Choroid plexus epithelial cell (primary cell): ENCODE measurements around the gene PLXDC2.

Source experiments
- DNase-seq: peaks from one replicate; pipeline ENCODE4 v3.0.0-alpha.2; 2010; ENCODE audit warnings: low read depth
- H3K4me3 ChIP-seq: 2 replicates; pipeline ENCODE4 v1.5.1; 2011; ENCODE audit warnings: low read depth, mild to moderate bottlenecking, control low read depth, low read length, moderate library complexity
- CTCF ChIP-seq: conservative IDR thresholded peaks from 2 replicates; pipeline ENCODE4 v1.5.1; 2011; ENCODE audit warnings: low read depth, mild to moderate bottlenecking, control low read depth, inconsistent platforms, low read length, moderate library complexity

PLXDC2 gene

DNA sequence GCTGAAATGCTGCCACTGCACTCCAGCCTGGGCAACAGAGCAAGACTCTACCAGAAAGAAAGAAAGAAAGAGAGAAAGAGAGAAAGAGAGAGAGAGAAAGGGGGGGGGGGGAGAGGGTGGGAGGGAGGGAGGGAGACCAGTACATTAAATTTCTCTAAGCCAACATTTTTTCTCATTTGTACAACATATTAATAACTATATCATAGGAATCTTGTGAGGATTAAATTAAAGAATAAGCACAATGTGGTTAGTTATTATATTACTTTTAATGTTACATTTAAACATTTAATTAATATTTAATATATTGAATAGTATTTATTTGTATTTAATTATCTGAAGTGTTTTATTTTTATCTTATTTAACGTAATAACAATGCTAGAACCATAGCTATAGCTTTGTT lies 53.1 kb downstream of the PLXDC2 start:
- TF ChIP-seq CTCF: no peak
- H3K4me3 ChIP-seq: no peak overlapping the region

GRCh38 chr10:19872504-19873271 lies 56.5 kb downstream of the PLXDC2 start:
- DNase-seq: peak; percentile 70
- no peak for TF ChIP-seq CTCF
- no peak overlapping the region for H3K4me3 ChIP-seq

More for the DNA sequence above, 53.1 kb downstream of the PLXDC2 start:
- no peak for DNase-seq

DNA sequence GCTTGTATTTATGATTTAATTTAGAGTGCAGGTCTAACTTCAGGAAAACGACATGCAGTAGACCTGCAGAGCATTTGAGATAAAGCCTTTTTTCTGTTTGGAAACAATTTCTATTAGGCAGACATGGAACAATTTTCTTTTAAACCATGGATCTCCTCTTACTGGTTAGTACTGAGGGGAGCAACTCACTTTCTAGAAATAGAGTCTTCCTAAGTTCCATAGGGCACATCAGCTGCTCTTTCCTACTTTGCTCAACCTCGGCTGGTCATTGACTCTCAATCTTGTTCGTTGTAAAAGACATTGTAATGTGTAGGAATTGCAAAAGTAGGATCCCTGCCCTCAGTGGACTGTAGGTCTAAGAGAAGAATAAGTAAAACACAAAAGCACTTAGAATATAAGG lies 58.0 kb downstream of the PLXDC2 start:
- no peak for TF ChIP-seq CTCF
- H3K4me3 ChIP-seq: no peak overlapping the region
- no peak for DNase-seq

DNA sequence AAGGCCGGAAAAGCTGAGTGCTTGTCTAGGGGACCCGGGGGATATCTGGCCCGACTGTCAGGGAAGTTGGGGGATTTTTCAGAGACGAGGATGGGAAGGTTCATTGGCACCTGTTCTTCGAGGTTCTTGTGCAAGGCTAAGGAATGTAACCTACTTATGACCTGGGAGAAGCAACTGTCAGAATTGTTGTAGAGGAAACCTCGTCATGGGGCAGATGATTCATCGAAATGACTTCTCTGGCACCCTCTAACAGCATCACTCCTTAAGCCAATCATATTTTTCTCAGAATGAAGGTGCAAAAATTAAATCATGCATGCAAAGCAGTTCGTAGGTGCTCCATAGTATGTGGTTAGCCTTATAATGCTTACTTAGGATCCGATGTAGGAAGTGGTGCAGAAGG lies 58.6 kb downstream of the PLXDC2 start:
- DNase-seq: peak; percentile 76
- TF ChIP-seq CTCF: no peak
- H3K4me3 ChIP-seq: no peak overlapping the region

GRCh38 chr10:19876570-19876969 lies 60.3 kb downstream of the PLXDC2 start:
- peak; percentile 14 for DNase-seq
- no peak overlapping the region for H3K4me3 ChIP-seq
- no peak for TF ChIP-seq CTCF

DNA sequence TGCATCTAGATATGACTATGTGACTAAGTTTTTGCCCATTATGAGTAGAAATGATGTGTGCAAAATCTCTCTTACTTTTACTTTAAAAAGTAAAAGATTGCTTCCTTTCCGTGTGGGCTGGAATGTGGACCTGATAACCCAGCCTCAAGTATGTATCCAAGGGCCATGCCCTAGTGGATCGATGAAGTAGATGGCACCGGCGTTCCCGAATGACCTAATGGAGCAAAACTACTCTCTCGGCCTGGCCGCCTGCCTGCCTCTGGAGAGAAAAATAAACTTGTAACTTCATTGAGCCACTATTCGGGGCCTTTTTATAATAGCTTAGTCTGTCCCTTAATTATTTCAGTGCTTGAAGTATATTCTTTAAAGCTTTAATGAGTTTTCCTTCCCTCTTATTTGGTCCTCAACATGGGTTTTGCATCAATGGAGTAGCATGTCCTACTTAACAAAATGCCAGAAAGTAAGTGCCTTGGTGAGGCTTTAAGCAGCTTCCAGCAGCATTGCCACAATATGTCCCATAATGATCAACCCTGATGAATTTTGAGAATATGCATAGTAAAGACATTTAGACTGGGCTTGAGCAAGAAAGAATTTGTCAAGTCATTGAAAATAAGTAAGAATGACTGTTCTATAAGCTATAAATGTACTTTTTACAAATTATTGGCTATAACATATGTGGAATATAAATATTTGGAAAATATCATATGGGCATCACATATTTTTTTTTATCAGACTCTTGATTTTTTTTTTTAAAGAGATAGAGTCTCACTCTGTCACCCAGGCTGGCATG lies 61.4 kb downstream of the PLXDC2 start:
- no peak for TF ChIP-seq CTCF
- H3K4me3 ChIP-seq: no peak overlapping the region
- peak; percentile 16 for DNase-seq
